HepG2 (cell line): ENCODE results near the gene SLC17A3. TPM values are rescaled to one million over a fixed set of nuclear protein-coding genes. Genes with fewer than 3 reads are reported as not detected.

Source experiments
- ARID5B ChIP-seq: IDR thresholded peaks from 2 replicates; pipeline ENCODE4 v1.4.0; 2020; ENCODE audit warnings: mild to moderate bottlenecking, missing genetic modification reagents
- CCDC6 ChIP-seq: sonication (generic); formaldehyde crosslinking; IDR thresholded peaks from 2 replicates; pipeline ENCODE4 v1.8.1; 2022; ENCODE audit warnings: mild to moderate bottlenecking, missing genetic modification reagents, moderate library complexity
- FOXO1 ChIP-seq: sonication (generic); formaldehyde crosslinking; IDR thresholded peaks from 2 replicates; pipeline ENCODE4 v1.4.0; 2020; ENCODE audit warnings: missing genetic modification reagents
- KLF16 ChIP-seq, 2 experiments: sonication (generic) in 1 of 2; formaldehyde crosslinking in 1 of 2; IDR thresholded peaks; 2 replicates each; pipeline versions ENCODE4 v1.6.1 to v1.8.0; 2016 to 2023; ENCODE audit warnings: missing genetic modification reagents in 2 of 2, missing compliant biosample characterization in 1 of 2
- MXD4 ChIP-seq: IDR thresholded peaks from 2 replicates; pipeline ENCODE4 v1.6.1; 2016; ENCODE audit warnings: mild to moderate bottlenecking, missing biosample characterization, missing genetic modification reagents
- NR2F1 ChIP-seq, 2 experiments: fragments of 450-650 bp in 1 of 2; formaldehyde crosslinking in 1 of 2; IDR thresholded peaks; 2 replicates each; pipeline versions ENCODE4 v1.5.0 to v1.6.1; 2016 to 2020; ENCODE audit warnings: mild to moderate bottlenecking in 1 of 2, missing compliant biosample characterization in 1 of 2, missing genetic modification reagents in 1 of 2, moderate library complexity in 1 of 2
- PAF1 ChIP-seq: IDR thresholded peaks from 2 replicates; pipeline ENCODE4 v1.6.1; 2016; ENCODE audit warnings: missing genetic modification reagents, missing compliant biosample characterization
- REL ChIP-seq: sonication (generic); formaldehyde crosslinking; conservative IDR thresholded peaks from 2 replicates; pipeline ENCODE4 v1.8.0; 2022; ENCODE audit warnings: mild to moderate bottlenecking, missing genetic modification reagents, moderate library complexity
- RORA ChIP-seq: sonication (generic); formaldehyde crosslinking; IDR thresholded peaks from 2 replicates; pipeline ENCODE4 v1.5.0; 2020; ENCODE audit warnings: mild to moderate bottlenecking, missing genetic modification reagents, moderate library complexity
- SKIL ChIP-seq: sonication (generic); formaldehyde crosslinking; IDR thresholded peaks from 2 replicates; pipeline ENCODE4 v1.8.0; 2022; ENCODE audit warnings: missing genetic modification reagents, mild to moderate bottlenecking, moderate library complexity, borderline replicate concordance
- SRSF1 ChIP-seq: fragments of 200-400 bp; formaldehyde crosslinking; optimal IDR thresholded peaks from 2 replicates; pipeline ENCODE3; 2017; ENCODE audit warnings: mild to moderate bottlenecking, low read depth, low read length, moderate library complexity
- SRSF9 ChIP-seq: fragments of 200-400 bp; formaldehyde crosslinking; IDR thresholded peaks from 2 replicates; pipeline ENCODE4 v1.6.1; 2018; ENCODE audit warnings: borderline replicate concordance, mild to moderate bottlenecking, low read depth, low read length; ENCODE audit not compliant: insufficient read depth, poor library complexity, severe bottlenecking
- ZBED4 ChIP-seq: sonication (generic); formaldehyde crosslinking; IDR thresholded peaks from 2 replicates; pipeline ENCODE4 v1.4.0; 2020; ENCODE audit warnings: missing genetic modification reagents, borderline replicate concordance
- ZNF362 ChIP-seq: sonication (generic); formaldehyde crosslinking; IDR thresholded peaks from 2 replicates; pipeline ENCODE4 v1.4.0; 2020; ENCODE audit warnings: missing genetic modification reagents, mild to moderate bottlenecking, borderline replicate concordance
- ZNF550 ChIP-seq: sonication (generic); formaldehyde crosslinking; IDR thresholded peaks from 2 replicates; pipeline ENCODE4 v1.4.0; 2020; ENCODE audit warnings: mild to moderate bottlenecking, missing genetic modification reagents, borderline replicate concordance
- ZNF784 ChIP-seq: sonication (generic); formaldehyde crosslinking; IDR thresholded peaks from 2 replicates; pipeline ENCODE4 v1.5.1; 2020; ENCODE audit warnings: missing genetic modification reagents, mild to moderate bottlenecking, borderline replicate concordance
- polyA plus RNA-seq, 8 experiments: library from polyadenylated mRNA; depleted of rRNA in 3 of 8; stranded (reverse) in 7 of 8; unstranded in 1 of 8; fragments of >200 nt; fragmentation: Illumina TruSeq in 4 of 8; extraction: Trizol in 4 of 8; gene quantifications; 2 replicates each; pipeline versions ENCODE4 v1.2.1 to v1.2.3, GENCODE V29; 2011 to 2016; ENCODE audit warnings: low read depth in 4 of 8, missing spikeins in 1 of 8, mixed read lengths in 1 of 8; ENCODE audit not compliant: insufficient read depth in 1 of 8
- total RNA-seq, 5 experiments: library from RNA; depleted of rRNA; stranded (reverse); fragments of >200 nt; fragmentation: Illumina TruSeq; extraction: Trizol; gene quantifications; 2 replicates each; pipeline ENCODE4 v1.2.3, GENCODE V29; 2016; ENCODE audit warnings: low read depth in 1 of 5

The SLC17A3 gene
- total and polyA plus RNA-seq, 2 of the 13 experiments (the other 11 are each of a cell fraction or from before 2014, with no cell fraction given): 0.09 to 0.11 TPM

- TF ChIP-seq SRSF9 (no peak), ZNF784 (CRISPR knock-in tag) (0 out of 2 replicates have a peak, but pooled peaks have one; percentile 38), RORA (CRISPR knock-in tag) (no peak), PAF1 (CRISPR knock-in tag) (no peak), CCDC6 (CRISPR knock-in tag) (peak; percentile 50; the same call in 1 of the 2 replicates), SRSF1 (no peak), ZBED4 (CRISPR knock-in tag) (peak; percentile 55; the same call in 1 of the 2 replicates), SKIL (CRISPR knock-in tag) (peak; percentile 44; the same call in 1 of the 2 replicates), ARID5B (CRISPR knock-in tag) (peak; percentile 99), MXD4 (no peak), ZNF362 (peak; percentile 66; the same call in 1 of the 2 replicates), KLF16 (CRISPR knock-in tag; IDR thresholded peaks at IDR 0.05) (peak in 1 of 2 experiments; percentile 95; a peak in 2 of 4 replicates), ZNF550 (CRISPR knock-in tag) (no peak), REL (CRISPR knock-in tag) (0 out of 2 replicates have a peak, but pooled peaks have one; percentile 25), FOXO1 (CRISPR knock-in tag) (peak; percentile 95), NR2F1 (CRISPR knock-in tag; IDR thresholded peaks at IDR 0.05) (no peak)
Measured at GRCh38 chr6:25907475-25908014, 33.5 kb upstream of the SLC17A3 start (continued).
